GM23338 (cell line): ENCODE data around the gene NPHP3. TPM values are rescaled to one million over a fixed set of nuclear protein-coding genes. Genes with fewer than 3 reads are reported as not detected.

Experiments
- ZNF114 ChIP-seq: fragments of 250-450 bp; sonication (Bioruptor Pico); IDR thresholded peaks from 2 replicates; pipeline ENCODE4 v1.5.0; 2020; ENCODE audit warnings: mild to moderate bottlenecking, moderate library complexity
- polyA plus RNA-seq: library from polyadenylated mRNA; unstranded; fragments of >200 nt; fragmentation: Nextera tagmentation; extraction: Ambion mirVana; gene quantifications from 2 replicates; pipeline ENCODE4 v1.2.1, GENCODE V29; 2016
- total RNA-seq: library from RNA; depleted of rRNA; stranded (reverse); fragments of >200 nt; shearing (Covaris generic); gene quantifications from 2 replicates; pipeline ENCODE4 v1.2.3, GENCODE V29; 2014; rRNA removed

The NPHP3 gene
- total and polyA plus RNA-seq, 2 experiments from 2014 or later: 8.4 to 12.0 TPM

- no peak for TF ChIP-seq ZNF114 (CRISPR knock-in tag)
Measured at GRCh38 chr3:132635052-132635451, 87.2 kb downstream of the NPHP3 start (continued).

Other genes with a start within 250 kb of the NPHP3 start
- gene ACKR4, start 125.1 kb downstream of the NPHP3 start, total RNA-seq: not detected in 2 replicates
- 0.26 TPM in 1 of 2 replicates, not detected in the other for gene ACKR4, start 125.1 kb downstream of the NPHP3 start, polyA plus RNA-seq
- gene ACAD11, start 62.6 kb downstream of the NPHP3 start, total RNA-seq: 10.8 and 17.1 TPM in 2 replicates
- 8.8 and 11.4 TPM in 2 replicates for gene ACAD11, start 62.6 kb downstream of the NPHP3 start, polyA plus RNA-seq
- 51.5 and 52.2 TPM in 2 replicates for gene UBA5, start 62.1 kb downstream of the NPHP3 start, total RNA-seq
- gene UBA5, start 62.1 kb downstream of the NPHP3 start, polyA plus RNA-seq: 17.9 and 22.8 TPM in 2 replicates